Activated CD8-positive, alpha-beta memory T cell treated with anti-CD3 and anti-CD28 coated beads, Interleukin-2, amount 10 ng/mL, durations not matched to agents 7 days and 5 days (primary cell): ENCODE results near the gene SH3BGRL3. TPM values are rescaled to one million over a fixed set of nuclear protein-coding genes. Genes with fewer than 3 reads are reported as not detected.

ENCODE experiments used
- ATAC-seq: fragments of 150-1000 bp; cut with Tn5 transposase; one replicate; pipeline ENCODE4 v1.10.0; 2021; ENCODE audit warnings: moderate library complexity
- CTCF ChIA-PET: fragments of 350-600 bp; sonication (Branson Sonifier 250); formaldehyde crosslinking; loops from one replicate; lab custom pipeline; 2021; ENCODE audit warnings: antibody characterized with exemption; lab: Charles Lee
- DNase-seq: peaks from one replicate; pipeline ENCODE4 v3.0.0-alpha.2; 2020
- H3K27ac Mint-ChIP-seq: one replicate; pipeline ENCODE4 v1.8.0; 2021; ENCODE audit warnings: mild to moderate bottlenecking, mixed read lengths
- H3K27me3 Mint-ChIP-seq: one replicate; pipeline ENCODE4 v1.8.0; 2021; ENCODE audit warnings: mixed read lengths
- H3K36me3 Mint-ChIP-seq: one replicate; pipeline ENCODE4 v1.8.0; 2021; ENCODE audit warnings: mild to moderate bottlenecking, mixed read lengths
- H3K4me1 Mint-ChIP-seq: one replicate; pipeline ENCODE4 v1.8.0; 2021; ENCODE audit warnings: mixed read lengths
- H3K4me3 Mint-ChIP-seq: one replicate; pipeline ENCODE4 v1.8.0; 2021; ENCODE audit warnings: mild to moderate bottlenecking, moderate library complexity, mixed read lengths
- H3K9me3 Mint-ChIP-seq: one replicate; pipeline ENCODE4 v1.8.0; 2022; ENCODE audit warnings: low read depth, mixed read lengths
- total RNA-seq, 2 experiments: library from RNA; stranded (reverse); gene quantifications; one replicate each; pipeline ENCODE4 v1.2.3, GENCODE V29; 2021

SH3BGRL3 gene
- total RNA-seq, 2 experiments from 2014 or later = 562 to 632 TPM

DNA sequence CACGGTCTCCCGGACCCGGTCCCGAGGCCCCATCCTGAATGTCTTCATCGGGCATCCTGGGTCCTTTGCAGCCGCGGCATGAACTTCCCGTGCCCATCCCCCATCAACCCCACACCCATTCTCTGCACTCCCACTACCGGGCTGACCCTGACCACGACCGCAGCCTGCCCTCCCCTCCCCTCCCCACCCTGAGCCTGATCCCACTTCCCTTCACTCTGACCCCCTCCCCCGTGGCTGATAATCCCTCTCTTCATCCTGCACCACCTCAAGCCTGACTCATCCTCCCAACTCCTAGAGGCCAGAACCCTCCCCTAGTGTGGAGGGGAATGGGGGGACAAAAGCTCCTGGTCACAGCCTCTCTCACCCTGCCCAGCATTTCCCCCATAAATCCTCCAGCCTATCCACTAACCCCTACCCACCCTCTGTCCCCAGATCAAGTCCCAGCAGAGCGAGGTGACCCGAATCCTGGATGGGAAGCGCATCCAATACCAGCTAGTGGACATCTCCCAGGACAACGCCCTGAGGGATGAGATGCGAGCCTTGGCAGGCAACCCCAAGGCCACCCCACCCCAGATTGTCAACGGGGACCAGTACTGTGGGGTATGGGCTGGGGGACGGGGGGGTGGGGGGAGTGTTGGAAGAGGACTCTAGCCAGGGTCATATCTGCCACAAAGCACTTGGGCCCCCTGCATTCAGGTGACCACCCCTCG is 602 bp downstream of the SH3BGRL3 start:
- DNase-seq (peak; percentile 67), ATAC-seq (no peak)
- Mint-ChIP-seq H3K27me3 (no peaks in the 10 kb centered on the region), H3K4me1 (peaks cover 86% of the 10 kb centered on the region), H3K9me3 (no peaks in the 10 kb centered on the region), H3K36me3 (peaks cover 68% of the 10 kb centered on the region), H3K27ac (peak overlapping the region; percentile 99), H3K4me3 (peak overlapping the region; percentile 89)
- CTCF ChIA-PET = interaction anchor here (0.6 to 21.9 kb wide), 9 partner anchors 29 to 111 kb away, joined by 3 to 1010 read pairs (median 6); partner anchors contain the start of genes CD52, CEP85 and UBXN11

DNA sequence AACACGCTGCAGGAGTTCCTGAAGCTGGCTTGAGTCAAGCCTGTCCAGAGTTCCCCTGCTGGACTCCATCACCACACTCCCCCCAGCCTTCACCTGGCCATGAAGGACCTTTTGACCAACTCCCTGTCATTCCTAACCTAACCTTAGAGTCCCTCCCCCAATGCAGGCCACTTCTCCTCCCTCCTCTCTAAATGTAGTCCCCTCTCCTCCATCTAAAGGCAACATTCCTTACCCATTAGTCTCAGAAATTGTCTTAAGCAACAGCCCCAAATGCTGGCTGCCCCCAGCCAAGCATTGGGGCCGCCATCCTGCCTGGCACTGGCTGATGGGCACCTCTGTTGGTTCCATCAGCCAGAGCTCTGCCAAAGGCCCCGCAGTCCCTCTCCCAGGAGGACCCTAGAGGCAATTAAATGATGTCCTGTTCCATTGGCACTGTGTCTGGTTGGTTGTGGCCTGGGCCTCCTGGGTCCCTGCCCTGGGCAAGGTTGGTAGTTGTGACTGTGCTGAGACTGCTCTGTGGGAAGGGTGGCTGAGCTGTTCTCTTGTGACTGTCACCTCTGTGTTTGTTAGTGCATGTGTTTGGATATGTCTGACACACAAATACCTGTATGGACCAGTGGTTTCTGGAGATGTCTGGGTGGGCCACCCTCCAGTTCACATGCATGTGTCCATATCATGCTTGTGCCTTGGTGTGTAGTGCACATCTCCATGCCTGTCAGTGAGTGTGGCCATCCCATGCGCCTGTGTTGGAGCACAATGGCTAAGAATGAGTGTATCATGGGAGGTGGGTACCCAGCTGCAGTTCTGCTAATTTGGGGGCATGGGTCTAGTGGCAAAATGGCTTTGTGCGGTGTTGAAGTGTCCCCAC is 1.4 kb downstream of the SH3BGRL3 start:
- Mint-ChIP-seq H3K27ac (peak overlapping the region; percentile 99), H3K9me3 (no peaks in the 10 kb centered on the region), H3K4me3 (peak overlapping the region; percentile 89), H3K27me3 (no peaks in the 10 kb centered on the region), H3K36me3 (peaks cover 66% of the 10 kb centered on the region), H3K4me1 (peaks cover 86% of the 10 kb centered on the region)
- CTCF ChIA-PET = interaction anchor here (0.6 to 21.9 kb wide), 7 partner anchors 9 to 136 kb away, joined by 3 to 1010 read pairs (median 5); partner anchors contain the start of genes CD52, CEP85 and UBXN11
- ATAC-seq = no peak
- peak; percentile 48 for DNase-seq

DNA sequence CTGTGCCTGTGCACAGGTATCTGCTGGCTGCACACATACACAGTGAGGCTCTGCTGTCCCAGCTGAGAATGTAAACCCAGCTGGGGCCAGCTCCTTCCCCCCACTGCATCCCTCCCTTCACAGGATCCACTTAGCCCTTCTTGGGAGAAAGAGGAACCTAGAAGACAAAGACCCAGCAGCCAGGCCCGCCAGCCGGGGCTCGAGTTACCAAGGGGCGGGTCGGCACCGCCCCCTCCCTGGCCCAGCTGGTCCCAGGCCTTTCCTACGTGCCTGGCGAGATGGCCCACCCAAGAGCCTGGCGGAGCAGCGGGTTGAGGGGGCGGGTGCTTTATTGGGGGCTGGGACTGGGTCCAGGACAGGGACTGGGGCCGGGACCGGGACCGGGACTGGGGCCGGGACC is 2.1 kb downstream of the SH3BGRL3 start:
- no peak for ATAC-seq
- Mint-ChIP-seq H3K27me3 (no peaks in the 10 kb centered on the region), H3K27ac (peak overlapping the region; percentile 99), H3K4me3 (peak overlapping the region; percentile 89), H3K36me3 (peaks cover 60% of the 10 kb centered on the region), H3K9me3 (no peaks in the 10 kb centered on the region), H3K4me1 (peaks cover 86% of the 10 kb centered on the region)
- DNase-seq = no peak
- CTCF ChIA-PET = interaction anchor here (0.6 to 21.9 kb wide), 7 partner anchors 9 to 135 kb away, joined by 3 to 1010 read pairs (median 5); partner anchors contain the start of genes CD52, CEP85 and UBXN11

DNA sequence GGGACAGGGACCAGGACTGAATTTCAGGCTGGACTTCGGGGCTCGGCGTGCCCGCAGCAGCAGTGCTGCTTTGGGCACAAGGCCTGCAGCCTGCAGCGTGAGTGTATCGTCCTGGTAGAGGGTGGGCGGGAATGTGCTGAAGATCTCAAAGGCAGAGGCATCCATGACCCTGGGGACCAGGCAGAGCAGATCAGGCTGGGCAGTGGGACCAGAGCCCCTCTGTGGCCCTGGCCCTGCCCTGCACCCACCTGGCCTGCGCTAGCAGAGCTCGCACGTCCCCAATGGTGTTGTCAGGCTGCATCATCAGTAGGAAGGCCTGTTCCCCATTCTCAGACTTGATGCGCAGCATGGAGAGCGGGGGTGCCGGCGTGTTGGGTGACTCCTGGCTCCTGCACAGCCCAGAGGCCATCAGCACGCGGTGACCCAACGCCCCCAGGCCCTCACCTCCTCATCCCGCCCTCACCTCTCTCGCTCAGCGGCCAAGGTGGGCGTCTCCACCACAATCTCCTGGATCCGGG is 2.6 kb downstream of the SH3BGRL3 start:
- Mint-ChIP-seq H3K4me1 (peaks cover 86% of the 10 kb centered on the region), H3K36me3 (peaks cover 56% of the 10 kb centered on the region), H3K27ac (peak overlapping the region; percentile 99), H3K27me3 (no peaks in the 10 kb centered on the region), H3K4me3 (peak overlapping the region; percentile 69), H3K9me3 (no peaks in the 10 kb centered on the region)
- CTCF ChIA-PET = interaction anchor here (1.2 to 21.9 kb wide), 2 partner anchors 27 to 135 kb away, joined by 5 to 1010 read pairs; partner anchors contain the start of genes CD52 and UBXN11
- ATAC-seq (no peak), DNase-seq (no peak)

DNA sequence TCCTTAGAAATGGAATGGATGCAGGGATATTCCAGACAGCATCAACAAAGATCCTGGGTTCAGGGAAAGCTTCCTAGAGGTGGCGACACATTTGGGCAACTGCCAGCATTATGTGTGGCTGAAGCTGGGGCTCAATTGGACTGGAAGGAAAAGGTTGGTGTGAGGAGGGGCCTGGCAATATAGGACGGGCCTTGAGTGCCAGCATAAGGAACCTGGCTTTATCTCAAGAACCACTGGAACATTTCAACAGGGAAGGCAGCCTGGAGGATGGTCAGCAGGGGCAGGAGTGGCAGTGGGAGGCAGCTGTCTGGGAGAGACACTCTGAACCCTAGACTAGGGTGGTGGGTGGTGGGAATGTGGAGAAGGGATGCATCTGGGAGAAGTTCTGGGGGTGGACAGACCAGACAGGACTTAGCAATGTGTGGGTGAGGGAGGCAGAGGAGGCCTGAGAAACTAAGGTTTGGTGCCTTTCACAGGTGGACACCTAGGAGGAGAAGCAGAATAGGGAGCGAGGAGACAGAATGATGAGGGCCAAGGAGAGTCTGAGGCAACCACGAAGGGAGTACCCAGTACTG is 3.5 kb downstream of the SH3BGRL3 start:
- H3K4me1 Mint-ChIP-seq = peaks cover 86% of the 10 kb centered on the region
- no peak for ATAC-seq
- peak overlapping the region; percentile 99 for H3K27ac Mint-ChIP-seq
- no peaks in the 10 kb centered on the region for H3K9me3 Mint-ChIP-seq
- DNase-seq = no peak
- H3K4me3 Mint-ChIP-seq = peak overlapping the region; percentile 69
- peaks cover 48% of the 10 kb centered on the region for H3K36me3 Mint-ChIP-seq
- H3K27me3 Mint-ChIP-seq = no peaks in the 10 kb centered on the region
- CTCF ChIA-PET = interaction anchor here (0.9 to 21.9 kb wide), 9 partner anchors 7 to 133 kb away, joined by 3 to 1010 read pairs (median 96); partner anchors contain the start of genes CD52, CEP85, UBXN11 and ZNF683

DNA sequence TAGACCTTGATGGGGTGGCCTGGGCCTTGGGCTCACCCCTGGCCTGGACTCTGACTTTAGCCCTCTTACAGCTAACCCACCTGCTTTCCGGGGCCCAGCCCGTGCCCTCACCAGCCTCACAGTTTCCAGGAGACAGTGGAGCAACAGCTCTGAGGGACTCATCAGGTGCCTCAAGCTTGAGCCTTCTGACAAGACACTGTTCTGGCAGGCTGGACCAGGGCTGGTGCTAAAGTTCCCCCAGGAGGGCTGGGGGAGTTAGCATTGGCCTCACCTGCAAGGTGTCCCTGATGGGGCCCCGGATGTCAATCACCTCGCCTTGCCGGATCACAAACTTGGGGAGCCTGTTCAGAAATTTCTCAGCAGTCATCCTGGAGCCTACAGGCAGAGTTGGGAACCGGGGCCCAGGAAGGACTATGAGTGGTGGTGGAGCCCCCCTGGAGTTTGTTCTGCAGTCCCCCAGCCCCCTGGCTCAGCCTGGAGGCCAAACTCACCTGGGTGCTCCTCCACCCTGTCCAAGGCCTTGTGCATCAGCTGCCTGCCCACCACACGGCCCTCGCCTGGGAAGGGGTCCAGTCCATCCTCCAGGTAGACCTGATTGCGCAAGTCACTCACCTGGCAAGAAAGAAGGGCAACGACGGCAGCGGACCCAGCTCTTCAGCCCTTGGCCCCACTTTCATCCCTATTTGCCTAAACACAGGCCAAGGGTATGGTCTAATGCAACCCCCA is 4.1 kb downstream of the SH3BGRL3 start:
- Mint-ChIP-seq H3K4me3 (peak overlapping the region; percentile 69), H3K27ac (peak overlapping the region; percentile 99), H3K4me1 (peaks cover 87% of the 10 kb centered on the region), H3K36me3 (peaks cover 44% of the 10 kb centered on the region), H3K9me3 (no peaks in the 10 kb centered on the region), H3K27me3 (no peaks in the 10 kb centered on the region)
- ATAC-seq (no peak), DNase-seq (peak; percentile 51)
- CTCF ChIA-PET = interaction anchor here (0.7 to 21.9 kb wide), 26 partner anchors 8 to 188 kb away, joined by 3 to 1010 read pairs (median 5); partner anchors contain the start of genes CD52, CEP85, HMGN2 and UBXN11

DNA sequence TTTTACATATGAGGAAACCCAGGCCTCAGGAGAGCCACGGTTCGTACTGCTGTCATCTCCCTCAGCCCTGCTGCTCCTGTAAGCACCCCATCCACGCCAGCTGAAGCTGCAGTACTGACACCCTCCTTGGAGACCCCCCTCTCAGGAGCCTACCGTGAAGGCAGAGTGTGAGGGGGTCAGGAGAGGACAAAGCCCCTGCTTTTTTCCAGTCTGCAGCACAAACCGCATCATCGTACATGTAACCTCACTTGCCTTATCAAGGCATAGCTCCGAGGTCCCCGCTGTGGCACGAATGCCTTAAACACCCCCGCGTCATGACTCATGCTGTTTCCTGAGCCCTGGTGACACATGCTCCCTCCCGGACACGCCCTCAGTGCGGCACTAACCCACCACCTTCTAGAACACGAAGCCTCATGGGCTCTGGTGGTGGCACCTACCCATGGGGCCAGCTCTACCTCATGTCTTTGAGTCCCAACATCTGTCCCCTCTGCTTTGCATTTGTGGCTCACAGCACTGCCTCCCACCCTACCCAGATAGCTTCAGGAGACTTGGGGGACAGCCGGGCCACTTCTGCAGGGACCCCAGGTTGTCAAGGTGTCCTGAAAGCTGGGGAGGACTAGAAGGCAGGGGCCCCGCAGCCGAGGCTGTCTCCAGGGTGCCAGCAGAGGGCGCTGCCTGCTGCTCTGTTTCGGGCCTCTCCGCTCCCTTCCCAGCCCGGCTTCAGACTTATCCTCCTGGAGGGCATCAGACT is 4.9 kb downstream of the SH3BGRL3 start:
- H3K27ac Mint-ChIP-seq = peak overlapping the region; percentile 99
- peak overlapping the region; percentile 69 for H3K4me3 Mint-ChIP-seq
- ATAC-seq (peak; percentile 71), DNase-seq (peak; percentile 99)
- H3K27me3 Mint-ChIP-seq = no peaks in the 10 kb centered on the region
- peaks cover 40% of the 10 kb centered on the region for H3K36me3 Mint-ChIP-seq
- CTCF ChIA-PET = interaction anchor here (0.7 to 21.9 kb wide), 32 partner anchors 9 to 256 kb away, joined by 3 to 1010 read pairs (median 5); partner anchors contain the start of genes CD52, CEP85, DHDDS and HMGN2
- H3K4me1 Mint-ChIP-seq = peaks cover 89% of the 10 kb centered on the region
- H3K9me3 Mint-ChIP-seq = no peaks in the 10 kb centered on the region

DNA sequence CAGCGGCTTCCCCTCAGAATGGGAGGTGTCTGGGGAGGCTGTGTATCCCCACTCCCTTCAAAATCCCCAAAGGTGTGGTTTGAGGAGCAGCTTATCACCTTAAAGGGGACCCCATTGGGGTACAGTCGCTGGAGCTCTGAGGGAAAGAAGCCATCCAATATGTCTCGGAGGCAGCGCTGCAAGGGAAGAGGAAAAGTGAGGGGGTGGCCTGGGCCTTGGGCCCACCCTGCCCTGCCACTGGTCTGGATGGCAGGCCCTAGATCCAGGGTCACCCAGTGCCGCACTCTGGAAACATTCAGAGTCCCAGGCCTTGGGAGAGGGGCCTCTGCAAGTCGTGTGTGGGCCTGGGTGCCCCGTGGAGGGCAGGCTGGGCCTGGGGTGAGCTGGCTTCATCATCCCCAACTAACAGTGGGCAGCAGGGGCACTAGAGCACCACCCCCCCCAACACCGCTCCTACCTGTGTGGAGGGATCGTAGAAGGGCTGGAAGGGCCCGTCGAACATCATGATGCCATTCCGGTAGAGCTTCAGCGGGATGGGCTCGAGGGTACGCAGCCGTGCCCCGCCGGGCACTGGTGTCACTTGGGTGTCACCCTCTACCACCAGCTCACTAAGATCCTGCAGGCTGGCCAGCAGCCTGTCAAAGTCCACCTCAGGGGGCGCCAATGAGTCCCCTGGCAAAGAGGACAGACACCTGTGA is 5.6 kb downstream of the SH3BGRL3 start:
- ATAC-seq = no peak
- Mint-ChIP-seq H3K27ac (peak overlapping the region; percentile 99), H3K9me3 (no peaks in the 10 kb centered on the region), H3K36me3 (peaks cover 36% of the 10 kb centered on the region), H3K4me1 (peaks cover 97% of the 10 kb centered on the region), H3K27me3 (no peaks in the 10 kb centered on the region), H3K4me3 (no peak overlapping the region)
- CTCF ChIA-PET = interaction anchor here (0.6 to 21.9 kb wide), 28 partner anchors 9 to 256 kb away, joined by 3 to 1010 read pairs (median 6); partner anchors contain the start of genes CD52, CEP85, DHDDS and HMGN2
- DNase-seq = peak; percentile 76

DNA sequence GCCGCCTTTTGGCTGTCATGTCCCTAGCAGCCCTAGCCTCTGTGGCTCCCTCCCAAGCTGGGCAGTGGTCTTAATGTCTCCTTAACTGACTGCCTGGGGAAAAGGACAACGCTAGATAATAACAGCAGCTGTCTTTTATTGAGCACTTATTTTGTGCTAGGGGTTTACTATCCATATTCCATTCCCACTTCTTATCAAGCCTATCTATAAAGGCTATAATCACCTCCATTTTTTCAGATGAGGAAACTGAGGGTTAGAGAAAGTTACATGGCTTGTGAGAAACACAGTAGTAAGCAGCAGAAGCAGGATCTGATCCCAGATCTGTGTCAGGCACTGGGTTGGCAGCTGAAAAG is 6.2 kb downstream of the SH3BGRL3 start:
- peaks cover 31% of the 10 kb centered on the region for H3K36me3 Mint-ChIP-seq
- H3K27ac Mint-ChIP-seq = peak overlapping the region; percentile 99
- no peaks in the 10 kb centered on the region for H3K9me3 Mint-ChIP-seq
- peaks cover 100% of the 10 kb centered on the region for H3K4me1 Mint-ChIP-seq
- H3K27me3 Mint-ChIP-seq = no peaks in the 10 kb centered on the region
- CTCF ChIA-PET = interaction anchor here (0.9 to 21.9 kb wide), 16 partner anchors 10 to 255 kb away, joined by 3 to 1010 read pairs (median 24); partner anchors contain the start of genes CD52, CEP85, DHDDS and UBXN11
- no peak for DNase-seq
- no peak overlapping the region for H3K4me3 Mint-ChIP-seq
- no peak for ATAC-seq

DNA sequence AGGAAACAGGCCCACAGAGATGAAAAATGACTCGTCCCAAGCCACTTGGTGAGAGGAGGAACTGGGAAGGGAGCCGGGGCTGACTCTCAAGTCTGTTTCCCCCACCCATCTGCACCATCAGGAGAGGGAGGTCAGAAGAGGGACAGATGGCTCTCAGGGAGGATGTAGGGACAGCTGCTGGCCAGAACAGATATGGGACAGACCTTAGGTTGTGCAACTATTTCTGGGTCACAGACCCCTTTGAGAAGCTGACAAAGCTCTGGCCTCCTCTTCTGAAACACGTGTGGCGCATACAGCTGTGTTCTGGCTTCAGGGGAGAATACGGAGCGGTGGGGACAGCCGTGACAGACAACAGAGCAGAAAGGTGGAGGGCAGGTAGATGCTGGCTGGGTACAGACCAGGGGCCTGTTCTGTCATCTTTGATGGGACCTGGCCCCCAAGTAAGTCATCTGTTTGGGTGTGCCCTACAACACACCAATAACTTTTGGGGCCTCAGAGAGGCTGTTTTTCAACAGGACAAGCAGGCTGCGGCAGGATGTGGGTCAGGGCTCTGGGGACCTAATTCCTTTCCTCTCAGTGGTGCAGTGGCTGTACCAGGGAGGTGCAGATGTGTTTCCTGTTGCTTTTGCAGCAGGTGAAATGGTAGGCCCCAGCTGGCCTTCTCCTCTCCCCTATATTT is 7.3 kb downstream of the SH3BGRL3 start:
- DNase-seq (peak; percentile 96), ATAC-seq (peak; percentile 40)
- CTCF ChIA-PET = interaction anchor here (0.9 to 21.9 kb wide), 9 partner anchors 11 to 213 kb away, joined by 3 to 1010 read pairs (median 96); partner anchors contain the start of genes CD52, CEP85, UBXN11 and ZNF683
- no peaks in the 10 kb centered on the region for H3K27me3 Mint-ChIP-seq
- peak overlapping the region; percentile 43 for H3K4me3 Mint-ChIP-seq
- H3K9me3 Mint-ChIP-seq = no peaks in the 10 kb centered on the region
- peaks cover 21% of the 10 kb centered on the region for H3K36me3 Mint-ChIP-seq
- H3K4me1 Mint-ChIP-seq = peaks cover 98% of the 10 kb centered on the region
- peak overlapping the region; percentile 99 for H3K27ac Mint-ChIP-seq
